Type B pancreatic cell (in vitro differentiated cells): ENCODE measurements around the gene RAB8B. TPM values are rescaled to one million over a fixed set of nuclear protein-coding genes. Genes with fewer than 3 reads are reported as not detected.

Source experiments
- DNase-seq: peaks from one replicate; pipeline ENCODE4 v3.0.0; 2021; ENCODE audit warnings: mixed read lengths; ENCODE audit not compliant: unreplicated experiment; ENCODE audit errors: extremely low spot score
- H3K27ac Mint-ChIP-seq: 2 replicates; pipeline ENCODE4 v1.8.0; 2021; ENCODE audit warnings: mild to moderate bottlenecking, mixed read lengths
- H3K27me3 Mint-ChIP-seq: 2 replicates; pipeline ENCODE4 v1.8.0; 2021; ENCODE audit warnings: mixed read lengths
- H3K36me3 Mint-ChIP-seq: 2 replicates; pipeline ENCODE4 v1.8.0; 2021; ENCODE audit warnings: mixed read lengths
- H3K4me1 Mint-ChIP-seq: one replicate; pipeline ENCODE4 v1.8.0; 2021; ENCODE audit warnings: mixed read lengths; ENCODE audit not compliant: unreplicated experiment
- H3K4me3 Mint-ChIP-seq: 2 replicates; pipeline ENCODE4 v1.8.0; 2021; ENCODE audit warnings: mild to moderate bottlenecking, mixed read lengths
- H3K9me3 Mint-ChIP-seq: 2 replicates; pipeline ENCODE4 v1.8.0; 2021; ENCODE audit warnings: mixed read lengths
- total RNA-seq: library from RNA; stranded (reverse); gene quantifications from 2 replicates; pipeline ENCODE4 v1.2.1, GENCODE V29; 2021; ENCODE audit warnings: low replicate concordance
- TF ChIP-seq, protein P1 (sequence below): fragments of 200-600 bp; sonication (generic); conservative IDR thresholded peaks from 2 replicates; pipeline ENCODE4 v1.5.0; 2021; ENCODE audit warnings: antibody characterized with exemption, mild to moderate bottlenecking

RAB8B gene
- total RNA-seq, 1 donor from 2014 or later, result 36.8 TPM

DNA sequence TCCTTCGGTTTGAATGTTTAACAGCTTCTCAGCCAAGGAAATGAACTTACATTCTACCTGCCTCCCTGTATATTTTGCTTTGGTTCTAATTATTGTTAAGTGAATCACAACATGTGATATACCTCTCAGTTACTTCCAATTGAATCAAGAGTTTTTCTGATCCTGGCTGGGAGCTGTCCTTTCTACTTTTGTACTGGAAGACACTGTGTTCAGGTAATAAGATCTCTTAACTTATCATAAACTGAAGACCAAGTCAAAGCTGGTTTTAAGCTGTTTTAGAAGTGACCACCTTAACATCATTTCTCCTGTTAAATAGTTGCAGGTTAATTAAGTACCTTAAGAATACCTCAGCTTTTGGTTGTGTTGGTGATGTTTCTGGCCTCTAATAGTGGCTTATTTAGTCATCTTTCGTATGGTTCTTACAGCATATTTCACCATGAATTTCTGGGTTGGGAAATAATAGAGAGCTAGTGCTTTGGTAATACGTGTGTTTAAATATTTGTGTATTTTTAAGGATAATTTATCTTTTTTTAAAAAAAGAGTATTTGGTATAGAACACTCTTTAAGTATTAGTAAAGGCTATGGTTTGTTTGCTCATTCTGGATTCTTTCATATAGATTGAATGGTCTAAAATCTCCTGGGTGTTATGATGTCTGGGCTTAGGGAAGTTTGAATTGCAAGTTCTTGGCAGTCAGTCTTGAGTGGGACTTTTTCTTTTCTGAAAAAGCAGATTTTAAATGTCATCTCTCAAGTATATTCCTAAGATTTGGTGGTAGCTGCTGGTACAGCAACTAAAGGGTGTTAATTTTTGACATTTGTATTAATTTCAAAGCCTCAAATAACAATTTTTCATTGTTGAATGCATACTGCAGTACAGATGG is 1.6 kb downstream of the RAB8B start:
- no peaks in the 10 kb centered on the region for H3K27me3 Mint-ChIP-seq
- no peak for DNase-seq
- TF ChIP-seq, protein P1, sequence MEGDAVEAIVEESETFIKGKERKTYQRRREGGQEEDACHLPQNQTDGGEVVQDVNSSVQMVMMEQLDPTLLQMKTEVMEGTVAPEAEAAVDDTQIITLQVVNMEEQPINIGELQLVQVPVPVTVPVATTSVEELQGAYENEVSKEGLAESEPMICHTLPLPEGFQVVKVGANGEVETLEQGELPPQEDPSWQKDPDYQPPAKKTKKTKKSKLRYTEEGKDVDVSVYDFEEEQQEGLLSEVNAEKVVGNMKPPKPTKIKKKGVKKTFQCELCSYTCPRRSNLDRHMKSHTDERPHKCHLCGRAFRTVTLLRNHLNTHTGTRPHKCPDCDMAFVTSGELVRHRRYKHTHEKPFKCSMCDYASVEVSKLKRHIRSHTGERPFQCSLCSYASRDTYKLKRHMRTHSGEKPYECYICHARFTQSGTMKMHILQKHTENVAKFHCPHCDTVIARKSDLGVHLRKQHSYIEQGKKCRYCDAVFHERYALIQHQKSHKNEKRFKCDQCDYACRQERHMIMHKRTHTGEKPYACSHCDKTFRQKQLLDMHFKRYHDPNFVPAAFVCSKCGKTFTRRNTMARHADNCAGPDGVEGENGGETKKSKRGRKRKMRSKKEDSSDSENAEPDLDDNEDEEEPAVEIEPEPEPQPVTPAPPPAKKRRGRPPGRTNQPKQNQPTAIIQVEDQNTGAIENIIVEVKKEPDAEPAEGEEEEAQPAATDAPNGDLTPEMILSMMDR, result no peak
- H3K4me1 Mint-ChIP-seq, result peaks cover 42% of the 10 kb centered on the region
- H3K27ac Mint-ChIP-seq, result no peak overlapping the region
- H3K36me3 Mint-ChIP-seq, result no peaks in the 10 kb centered on the region
- no peaks in the 10 kb centered on the region for H3K9me3 Mint-ChIP-seq
- H3K4me3 Mint-ChIP-seq, result peak overlapping the region; percentile 92

GRCh38 chr15:63191895-63192618 is 2.7 kb downstream of the RAB8B start:
- no peak for DNase-seq
- H3K4me3 Mint-ChIP-seq, result peak overlapping the region; percentile 54
- H3K27ac Mint-ChIP-seq, result no peak overlapping the region
- TF ChIP-seq, protein P1, result no peak
- peaks cover 47% of the 10 kb centered on the region for H3K4me1 Mint-ChIP-seq
- H3K36me3 Mint-ChIP-seq, result no peaks in the 10 kb centered on the region
- H3K27me3 Mint-ChIP-seq, result no peaks in the 10 kb centered on the region
- H3K9me3 Mint-ChIP-seq, result no peaks in the 10 kb centered on the region

GRCh38 chr15:63192619-63193206 is 3.3 kb downstream of the RAB8B start:
- TF ChIP-seq, protein P1, result no peak
- Mint-ChIP-seq H3K27ac (no peak overlapping the region), H3K4me3 (peak overlapping the region; percentile 46), H3K36me3 (no peaks in the 10 kb centered on the region), H3K9me3 (no peaks in the 10 kb centered on the region), H3K4me1 (peaks cover 47% of the 10 kb centered on the region), H3K27me3 (no peaks in the 10 kb centered on the region)
- no peak for DNase-seq

DNA sequence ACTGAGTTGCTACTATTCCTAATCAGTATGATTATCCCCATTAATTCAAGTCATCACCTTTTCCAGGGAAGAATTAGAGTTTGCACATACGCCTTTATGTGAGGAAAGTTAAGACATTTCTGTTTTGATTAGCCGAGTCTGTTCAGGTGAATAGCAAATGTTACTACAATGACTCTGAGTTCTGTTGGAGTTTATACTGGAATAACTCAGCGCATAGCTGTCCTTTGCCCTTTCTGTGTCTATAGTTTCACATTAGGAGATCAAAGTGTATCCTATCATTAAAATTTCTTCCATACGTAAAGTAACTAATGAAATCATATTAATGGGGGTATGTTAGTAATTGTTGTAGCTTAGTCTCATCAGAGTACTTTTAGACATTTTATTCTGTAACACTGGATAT is 4.9 kb downstream of the RAB8B start:
- Mint-ChIP-seq H3K36me3 (no peaks in the 10 kb centered on the region), H3K4me1 (peaks cover 53% of the 10 kb centered on the region), H3K27me3 (no peaks in the 10 kb centered on the region), H3K9me3 (no peaks in the 10 kb centered on the region), H3K27ac (no peak overlapping the region), H3K4me3 (no peak overlapping the region)
- DNase-seq, result no peak
- TF ChIP-seq, protein P1, result no peak

DNA sequence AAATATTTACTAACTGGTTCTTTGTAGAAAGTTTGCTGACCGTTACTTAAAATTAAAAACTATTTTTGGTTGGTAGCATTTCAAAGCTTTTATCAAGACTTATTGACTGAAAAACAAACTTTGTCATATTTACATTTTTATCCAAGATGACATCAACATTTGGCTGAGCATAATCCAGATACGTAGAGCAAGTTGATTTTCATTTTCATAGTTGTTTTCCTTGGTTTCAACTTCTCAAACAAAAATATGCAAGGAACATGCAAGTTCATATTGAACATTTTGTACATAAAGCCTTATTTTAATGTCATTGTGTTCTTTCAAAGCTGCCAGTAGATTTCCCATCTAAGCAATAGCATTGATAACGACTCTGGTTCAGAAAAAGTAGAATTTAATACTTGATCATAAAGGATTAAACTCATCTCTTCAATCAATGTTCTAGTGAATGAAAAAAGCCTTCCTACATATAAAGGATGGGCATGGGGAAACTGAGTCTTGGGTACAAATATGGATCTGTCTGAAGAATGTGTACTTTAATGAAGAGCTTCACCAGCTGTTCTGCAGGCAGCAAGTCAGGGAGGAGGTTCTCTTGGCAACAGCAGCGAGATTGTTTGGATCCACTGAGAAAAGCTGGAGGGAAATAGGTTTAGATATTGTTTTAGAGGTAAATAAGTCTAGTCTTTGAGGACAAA is 5.6 kb downstream of the RAB8B start:
- no peak overlapping the region for H3K4me3 Mint-ChIP-seq
- TF ChIP-seq, protein P1, result no peak
- no peak overlapping the region for H3K27ac Mint-ChIP-seq
- H3K27me3 Mint-ChIP-seq, result no peaks in the 10 kb centered on the region
- peaks cover 52% of the 10 kb centered on the region for H3K4me1 Mint-ChIP-seq
- H3K9me3 Mint-ChIP-seq, result no peaks in the 10 kb centered on the region
- no peaks in the 10 kb centered on the region for H3K36me3 Mint-ChIP-seq
- DNase-seq, result no peak
